Glomerular visceral epithelial cell (primary cell): ENCODE measurements around the gene PRKCZ.

Source experiments
- DNase-seq: peaks from one replicate; pipeline ENCODE4 v3.0.0-alpha.2; 2016; ENCODE audit errors: extremely low spot score

The PRKCZ gene

GRCh38 chr1:2177946-2178538 is 127.8 kb downstream of the PRKCZ start:
- no peak for DNase-seq

- DNase-seq: no peak
These were observed 128.7 kb downstream of the PRKCZ start for GRCh38 chr1:2178875-2179274.

- DNase-seq: no peak
These were observed 129.2 kb downstream of the PRKCZ start for GRCh38 chr1:2179283-2180013.

GRCh38 chr1:2180297-2181245 is 130.4 kb downstream of the PRKCZ start:
- DNase-seq: peak; percentile 17

GRCh38 chr1:2181271-2181670 is 131.1 kb downstream of the PRKCZ start:
- no peak for DNase-seq

GRCh38 chr1:2181752-2182151 is 131.5 kb downstream of the PRKCZ start:
- no peak for DNase-seq

- DNase-seq: no peak
These were observed 132.2 kb downstream of the PRKCZ start for GRCh38 chr1:2182376-2182775.

GRCh38 chr1:2183937-2184334 is 133.7 kb downstream of the PRKCZ start:
- DNase-seq: no peak

- no peak for DNase-seq
These were observed 134.3 kb downstream of the PRKCZ start for GRCh38 chr1:2184531-2184930.

GRCh38 chr1:2184934-2185333 is 134.7 kb downstream of the PRKCZ start:
- DNase-seq: no peak

- DNase-seq: no peak
These were observed 136.0 kb downstream of the PRKCZ start for GRCh38 chr1:2185880-2186855.

- no peak for DNase-seq
These were observed 136.7 kb downstream of the PRKCZ start for GRCh38 chr1:2186901-2187300.

GRCh38 chr1:2187619-2188018 is 137.4 kb downstream of the PRKCZ start:
- DNase-seq: no peak

GRCh38 chr1:2188336-2188735 is 138.1 kb downstream of the PRKCZ start:
- DNase-seq: no peak

GRCh38 chr1:2189459-2190425 is 139.5 kb downstream of the PRKCZ start:
- DNase-seq: peak; percentile 97

- DNase-seq: no peak
These were observed 140.3 kb downstream of the PRKCZ start for GRCh38 chr1:2190491-2190976.

- DNase-seq: no peak
These were observed 142.1 kb downstream of the PRKCZ start for GRCh38 chr1:2192031-2192995.

- peak; percentile 31 for DNase-seq
These were observed 143.5 kb downstream of the PRKCZ start for GRCh38 chr1:2193514-2194281.
